GM23248 (cell line): ENCODE results near the gene CSNK2A2.

Source experiments
- EZH2 ChIP-seq: fragments of 200-600 bp; sonication (generic); IDR thresholded peaks from 2 replicates; pipeline ENCODE4 v1.6.1; 2018; ENCODE audit warnings: antibody characterized with exemption, mild to moderate bottlenecking; ENCODE audit not compliant: insufficient read depth, poor library complexity, severe bottlenecking
- EZH2phosphoT487 ChIP-seq: fragments of 200-600 bp; sonication (generic); IDR thresholded peaks from 2 replicates; pipeline ENCODE4 v1.6.1; 2018; ENCODE audit warnings: antibody characterized with exemption, moderate library complexity, mild to moderate bottlenecking, low read depth; ENCODE audit not compliant: insufficient read depth

DNA sequence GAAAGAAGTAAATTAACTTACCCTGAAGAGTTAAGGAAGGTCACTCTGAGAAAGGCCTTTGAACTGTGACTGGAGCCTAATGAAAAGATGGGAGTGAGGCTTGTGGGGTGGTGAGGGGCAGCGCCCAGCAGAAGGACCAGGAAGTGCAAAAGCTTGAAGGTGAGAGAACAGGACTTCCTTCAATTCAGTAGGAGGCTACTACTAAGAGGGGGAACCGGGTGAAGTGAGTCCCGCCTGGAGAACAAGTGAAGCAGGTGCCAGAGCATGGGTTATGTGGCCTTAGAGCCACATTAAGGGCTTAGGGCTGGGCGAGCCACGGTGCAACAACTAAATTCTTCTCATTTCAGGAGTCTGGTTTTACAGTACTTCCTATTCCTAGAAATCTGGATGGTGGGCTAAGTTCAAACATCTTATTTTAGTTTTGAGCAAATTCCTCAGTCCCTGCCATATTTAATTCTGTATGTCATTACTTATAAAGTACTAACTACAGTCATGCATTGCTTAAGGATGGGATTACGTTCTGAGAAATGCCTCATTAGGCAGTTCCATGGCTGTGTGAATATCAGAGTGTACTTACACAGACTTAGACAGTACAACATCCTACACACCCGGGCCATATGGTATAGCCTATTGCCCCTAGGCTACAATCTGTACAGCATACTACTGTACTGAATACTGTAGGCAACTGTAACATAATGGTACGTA, 73.9 kb downstream of the CSNK2A2 start:
- TF ChIP-seq EZH2 (no peak), EZH2phosphoT487 (no peak)
